Measurements from ENCODE around the gene PRRT1B. TPM values are rescaled to one million over a fixed set of nuclear protein-coding genes. Genes with fewer than 3 reads are reported as not detected.

PRRT1B gene
- total and polyA plus RNA-seq, 8 donors = 2.3 to 5.0 (median 3.2) TPM

GRCh38 chr9:131578731-131579504, 33.6 kb downstream of the PRRT1B start:
- Histone ChIP-seq H3K27me3 (no peaks in the 10 kb centered on the region), H3K4me1 (no peaks in the 10 kb centered on the region), H3K4me3 (no peak overlapping the region), H3K9me3 (no peaks in the 10 kb centered on the region), H3K36me3 (peaks cover 0 to 48% (median 10%) of the 10 kb centered on the region in 3 donors), H3K27ac (no peak overlapping the region)
- FAIRE-seq (no peak), ATAC-seq (peak in 3 of 4 donors; percentile 6 to 38 (median 14)), DNase-seq (peak in 1 of 6 donors; percentile 56)
- WGBS, 2 donors = 85 to 88% methylated on average over 26 of the region's 26 CpGs
- TF ChIP-seq CTCF (IDR thresholded peaks at IDR 0.05) = no peak
- intact Hi-C loops (cut with DNase I) = no loop called here

GRCh38 chr9:131579789-131580211, 34.5 kb downstream of the PRRT1B start:
- H3K27ac ChIP-seq = no peak overlapping the region
- 89 to 93% methylated on average over 8 of the region's 8 CpGs for WGBS, 2 donors
- intact Hi-C loops (cut with DNase I) = no loop called here
- ATAC-seq (no peak), FAIRE-seq (no peak), DNase-seq (peak in 1 of 6 donors; percentile 58)
- H3K36me3 ChIP-seq = peaks cover 0 to 57% (median 19%) of the 10 kb centered on the region in 3 donors
- H3K4me3 ChIP-seq = no peak overlapping the region
- no peaks in the 10 kb centered on the region for H3K27me3 ChIP-seq
- no peak for TF ChIP-seq CTCF (IDR thresholded peaks at IDR 0.05)
- H3K9me3 ChIP-seq = no peaks in the 10 kb centered on the region
- H3K4me1 ChIP-seq = no peaks in the 10 kb centered on the region

- Histone ChIP-seq H3K9me3 (no peaks in the 10 kb centered on the region), H3K27ac (no peak overlapping the region), H3K27me3 (no peaks in the 10 kb centered on the region), H3K4me3 (no peak overlapping the region), H3K4me1 (no peaks in the 10 kb centered on the region), H3K36me3 (peaks cover 0 to 62% (median 20%) of the 10 kb centered on the region in 3 donors)
- FAIRE-seq (no peak), ATAC-seq (no peak), DNase-seq (peak in 1 of 6 donors; percentile 29)
- no peak for TF ChIP-seq CTCF (IDR thresholded peaks at IDR 0.05)
- intact Hi-C loops (cut with DNase I) = no loop called here
- WGBS, 2 donors = 95% methylated on average over 9 of the region's 9 CpGs
Observed at GRCh38 chr9:131580358-131580757, 35.0 kb downstream of the PRRT1B start.

GRCh38 chr9:131582056-131582455, 36.7 kb downstream of the PRRT1B start:
- no peaks in the 10 kb centered on the region for H3K4me1 ChIP-seq
- 95 to 98% methylated on average over 10 of the region's 10 CpGs for WGBS, 2 donors
- DNase-seq = peak in 1 of 6 donors; percentile 11

More at GRCh38 chr9:131582056-131582455, 36.7 kb downstream of the PRRT1B start:
- Histone ChIP-seq H3K36me3 (peaks cover 0 to 66% (median 20%) of the 10 kb centered on the region in 3 donors), H3K4me3 (no peak overlapping the region), H3K9me3 (no peaks in the 10 kb centered on the region), H3K27me3 (no peaks in the 10 kb centered on the region), H3K27ac (no peak overlapping the region)
- FAIRE-seq (no peak), ATAC-seq (no peak)
- intact Hi-C loops (cut with DNase I) = no loop called here
- TF ChIP-seq CTCF (IDR thresholded peaks at IDR 0.05) = no peak
